Astrocyte (in vitro differentiated cells and primary cell): ENCODE measurements around the gene LCLAT1. TPM values are rescaled to one million over a fixed set of nuclear protein-coding genes. Genes with fewer than 3 reads are reported as not detected.
"Not testable (repeated sequence)": the region's sequence is repeated elsewhere in the genome, so short reads cannot be mapped to it uniquely, and the experiment has no call there.

ENCODE experiments used
- DNase-seq: peaks from one replicate; pipeline ENCODE4 v3.0.0-alpha.2; 2010; ENCODE audit warnings: low read depth
- FAIRE-seq: peaks from 2 replicates; lab custom pipeline; 2011; peaks lifted over from hg19 to GRCh38; lab: Jason Lieb, UNC
- H2AFZ ChIP-seq: 2 replicates; pipeline ENCODE4 v1.6.0; 2012; ENCODE audit warnings: low read depth, low read length, inconsistent platforms
- H3K27ac ChIP-seq: 2 replicates; pipeline ENCODE4 v1.5.1; 2011; ENCODE audit warnings: low read depth, low read length, inconsistent platforms
- H3K27me3 ChIP-seq: 2 replicates; pipeline ENCODE4 v1.6.0; 2011; ENCODE audit warnings: low read length, inconsistent platforms; ENCODE audit not compliant: insufficient read depth
- H3K36me3 ChIP-seq: 2 replicates; pipeline ENCODE4 v1.5.1; 2011; ENCODE audit warnings: low read length, inconsistent platforms; ENCODE audit not compliant: insufficient read depth
- H3K4me1 ChIP-seq: 2 replicates; pipeline ENCODE4 v1.5.1; 2011; ENCODE audit warnings: low read length, inconsistent platforms; ENCODE audit not compliant: insufficient read depth
- H3K4me2 ChIP-seq: 2 replicates; pipeline ENCODE4 v1.6.0; 2012; ENCODE audit warnings: low read length, inconsistent platforms
- H3K4me3 ChIP-seq: 2 replicates; pipeline ENCODE4 v1.5.1; 2011; ENCODE audit warnings: low read depth, mild to moderate bottlenecking, low read length, inconsistent platforms; ENCODE audit not compliant: insufficient read depth
- H3K79me2 ChIP-seq: 2 replicates; pipeline ENCODE4 v1.6.0; 2012; ENCODE audit warnings: mild to moderate bottlenecking, low read length, inconsistent platforms; ENCODE audit not compliant: insufficient read depth
- H3K9ac ChIP-seq: 2 replicates; pipeline ENCODE4 v1.6.0; 2012; ENCODE audit warnings: mild to moderate bottlenecking, low read length, inconsistent platforms
- H3K9me3 ChIP-seq: 2 replicates; pipeline ENCODE4 v1.5.1; 2012; ENCODE audit warnings: low read depth, mild to moderate bottlenecking, low read length, inconsistent platforms; ENCODE audit not compliant: insufficient read depth
- H4K20me1 ChIP-seq: 2 replicates; pipeline ENCODE4 v1.6.0; 2012; ENCODE audit warnings: low read length, inconsistent platforms; ENCODE audit not compliant: insufficient read depth
- H3K27ac Mint-ChIP-seq: one replicate; pipeline ENCODE4 v1.8.0; 2021; ENCODE audit warnings: mild to moderate bottlenecking, mixed read lengths; ENCODE audit not compliant: unreplicated experiment
- H3K27me3 Mint-ChIP-seq: one replicate; pipeline ENCODE4 v1.8.0; 2021; ENCODE audit warnings: low read depth, mixed read lengths; ENCODE audit not compliant: unreplicated experiment
- H3K36me3 Mint-ChIP-seq: one replicate; pipeline ENCODE4 v1.8.0; 2021; ENCODE audit warnings: low read depth, mixed read lengths; ENCODE audit not compliant: unreplicated experiment
- H3K4me1 Mint-ChIP-seq: one replicate; pipeline ENCODE4 v1.8.0; 2021; ENCODE audit warnings: low read depth, mixed read lengths; ENCODE audit not compliant: unreplicated experiment
- H3K4me3 Mint-ChIP-seq: one replicate; pipeline ENCODE4 v1.8.0; 2021; ENCODE audit warnings: mild to moderate bottlenecking, moderate library complexity, mixed read lengths; ENCODE audit not compliant: unreplicated experiment
- H3K9me3 Mint-ChIP-seq: one replicate; pipeline ENCODE4 v1.8.0; 2021; ENCODE audit warnings: mild to moderate bottlenecking, mixed read lengths; ENCODE audit not compliant: unreplicated experiment
- CTCF ChIP-seq: IDR thresholded peaks from 2 replicates; pipeline ENCODE4 v1.5.1; 2011; ENCODE audit warnings: low read depth, mild to moderate bottlenecking, inconsistent platforms, low read length, moderate library complexity; ENCODE audit not compliant: insufficient read depth
- EZH2 ChIP-seq: IDR thresholded peaks from 2 replicates; pipeline ENCODE4 v1.6.1; 2012; ENCODE audit warnings: mild to moderate bottlenecking, low read length, inconsistent platforms; ENCODE audit not compliant: insufficient read depth
- total RNA-seq: library from RNA; stranded (reverse); gene quantifications from 2 replicates; pipeline ENCODE4 v1.2.1, GENCODE V29; 2021

The LCLAT1 gene
- total RNA-seq, 1 donor from 2014 or later = 17.5 TPM

DNA sequence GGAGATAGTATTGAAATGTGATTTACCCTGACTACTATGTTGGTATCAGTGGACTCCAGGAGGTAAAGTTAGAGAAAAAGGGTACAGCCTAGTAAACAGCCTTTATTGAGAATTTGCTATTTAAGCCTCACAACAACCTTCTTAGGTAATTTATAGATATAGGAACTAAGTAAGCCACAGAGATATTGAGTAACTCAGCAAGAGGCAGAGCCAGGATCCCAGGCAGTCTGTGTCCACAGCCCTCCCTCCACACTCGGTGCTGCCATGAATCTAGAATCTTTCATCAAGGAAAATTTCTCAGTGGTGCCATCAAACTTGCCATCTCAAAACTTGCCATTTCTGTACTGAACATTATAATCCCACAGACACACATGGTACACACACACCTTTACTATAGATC, 189.3 kb downstream of the LCLAT1 start:
- DNase-seq (no peak), FAIRE-seq (no peak)
- no peaks in the 10 kb centered on the region for H3K27me3 ChIP-seq
- Mint-ChIP-seq H3K4me3 (no peak overlapping the region), H3K4me1 (peaks cover under 1% of the 10 kb centered on the region), H3K36me3 (peaks cover 6% of the 10 kb centered on the region), H3K27ac (no peak overlapping the region), H3K27me3 (no peaks in the 10 kb centered on the region), H3K9me3 (no peaks in the 10 kb centered on the region)
- H3K9ac ChIP-seq = no peak overlapping the region
- no peaks in the 10 kb centered on the region for H3K9me3 ChIP-seq
- no peaks in the 10 kb centered on the region for H4K20me1 ChIP-seq
- H2AFZ ChIP-seq = no peak overlapping the region
- no peaks in the 10 kb centered on the region for H3K79me2 ChIP-seq
- no peak overlapping the region for H3K4me3 ChIP-seq
- H3K4me2 ChIP-seq = no peak overlapping the region
- H3K4me1 ChIP-seq = no peaks in the 10 kb centered on the region
- no peaks in the 10 kb centered on the region for H3K36me3 ChIP-seq
- no peak for TF ChIP-seq EZH2
- TF ChIP-seq CTCF = no peak
- H3K27ac ChIP-seq = no peak overlapping the region

GRCh38 chr2:30639836-30640235, 192.8 kb downstream of the LCLAT1 start:
- Histone ChIP-seq H2AFZ (no peak overlapping the region), H3K36me3 (no peaks in the 10 kb centered on the region), H3K4me1 (no peaks in the 10 kb centered on the region), H4K20me1 (no peaks in the 10 kb centered on the region), H3K9ac (no peak overlapping the region), H3K27ac (no peak overlapping the region), H3K79me2 (no peaks in the 10 kb centered on the region), H3K4me3 (no peak overlapping the region), H3K9me3 (no peaks in the 10 kb centered on the region), H3K4me2 (no peak overlapping the region), H3K27me3 (no peaks in the 10 kb centered on the region)
- Mint-ChIP-seq H3K27ac (no peak overlapping the region), H3K36me3 (peaks cover 6% of the 10 kb centered on the region), H3K27me3 (peaks cover 2% of the 10 kb centered on the region), H3K4me1 (no peaks in the 10 kb centered on the region), H3K9me3 (no peaks in the 10 kb centered on the region), H3K4me3 (no peak overlapping the region)
- FAIRE-seq (no peak), DNase-seq (no peak)
- no peak for TF ChIP-seq EZH2
- no peak for TF ChIP-seq CTCF

- Histone ChIP-seq H3K27me3 (no peaks in the 10 kb centered on the region), H3K27ac (no peak overlapping the region), H3K9me3 (no peaks in the 10 kb centered on the region), H3K79me2 (no peaks in the 10 kb centered on the region), H3K36me3 (no peaks in the 10 kb centered on the region), H4K20me1 (no peaks in the 10 kb centered on the region), H3K4me2 (no peak overlapping the region), H3K4me1 (no peaks in the 10 kb centered on the region), H3K4me3 (no peak overlapping the region), H2AFZ (no peak overlapping the region), H3K9ac (no peak overlapping the region)
- H3K9me3 Mint-ChIP-seq = no peaks in the 10 kb centered on the region
- H3K4me3 Mint-ChIP-seq = no peak overlapping the region
- H3K27ac Mint-ChIP-seq = peak overlapping the region; percentile 31
- H3K36me3 Mint-ChIP-seq = peaks cover 8% of the 10 kb centered on the region
- DNase-seq (no peak), FAIRE-seq (no peak)
- TF ChIP-seq EZH2 = no peak
- no peak for TF ChIP-seq CTCF
- no peaks in the 10 kb centered on the region for H3K4me1 Mint-ChIP-seq
- H3K27me3 Mint-ChIP-seq = peaks cover 5% of the 10 kb centered on the region
These were observed 194.8 kb downstream of the LCLAT1 start for GRCh38 chr2:30641765-30642345.

DNA sequence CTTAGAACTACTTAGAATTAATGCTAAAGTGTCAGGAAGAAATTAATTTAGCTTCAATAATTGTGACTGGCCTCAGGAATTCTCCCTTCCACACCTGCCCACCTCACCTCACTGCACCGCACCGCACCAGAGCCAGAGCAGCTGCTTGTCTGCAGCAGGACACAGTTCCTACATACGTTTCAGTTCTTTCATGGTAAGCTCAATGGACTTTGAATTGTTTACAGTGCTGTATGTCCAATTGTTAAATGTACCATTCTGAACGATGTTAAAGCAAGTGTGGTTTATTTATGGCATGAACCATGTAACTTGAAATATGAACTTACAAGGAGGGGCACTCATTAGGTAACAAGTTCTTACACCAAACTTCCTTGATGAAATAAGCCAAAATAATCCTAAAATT, 196.0 kb downstream of the LCLAT1 start:
- DNase-seq, FAIRE-seq: not testable (repeated sequence)

More for the DNA sequence above, 196.0 kb downstream of the LCLAT1 start:
- not testable (repeated sequence) for H3K4me1 Mint-ChIP-seq, H3K27me3 ChIP-seq, H3K4me3 ChIP-seq, H3K79me2 ChIP-seq, H3K36me3 Mint-ChIP-seq, H3K4me2 ChIP-seq, H3K4me3 Mint-ChIP-seq, H3K9ac ChIP-seq, H3K9me3 Mint-ChIP-seq, H3K27me3 Mint-ChIP-seq, H3K36me3 ChIP-seq, H3K27ac ChIP-seq, H3K4me1 ChIP-seq, H3K27ac Mint-ChIP-seq, H2AFZ ChIP-seq, H3K9me3 ChIP-seq, H4K20me1 ChIP-seq
